Measurements from ENCODE around the gene TNPO3. TPM values are rescaled to one million over a fixed set of nuclear protein-coding genes. Genes with fewer than 3 reads are reported as not detected.

Gene TNPO3
- total RNA-seq, 6 experiments from 2014 or later, result 15.2 to 30.2 (median 22.2) TPM

DNA sequence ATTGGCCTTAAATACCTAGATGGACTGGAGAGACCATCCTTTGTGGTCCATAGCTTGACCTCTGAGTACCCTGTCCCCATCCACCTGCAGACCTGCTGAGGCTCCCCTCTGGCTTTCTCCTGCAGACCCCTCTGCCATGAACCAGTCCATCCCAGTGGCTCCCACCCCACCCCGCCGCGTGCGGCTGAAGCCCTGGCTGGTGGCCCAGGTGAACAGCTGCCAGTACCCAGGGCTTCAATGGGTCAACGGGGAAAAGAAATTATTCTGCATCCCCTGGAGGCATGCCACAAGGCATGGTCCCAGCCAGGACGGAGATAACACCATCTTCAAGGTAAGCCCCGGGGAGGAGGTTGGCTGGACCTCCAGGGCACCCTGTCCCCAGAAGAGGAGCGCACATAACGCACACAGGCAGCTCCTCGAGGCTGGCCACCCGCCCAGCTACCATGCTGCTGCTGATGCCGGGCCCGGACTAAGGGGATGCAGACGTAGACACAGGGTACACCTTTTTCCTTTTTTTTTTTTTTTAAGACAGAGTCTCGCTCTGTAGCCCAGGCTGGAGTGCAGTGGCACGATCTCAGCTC, 112.9 kb downstream of the TNPO3 start:
- no peak for ATAC-seq
- Histone ChIP-seq H3K27ac (no peak overlapping the region), H3K4me1 (peaks cover 0 to 14% (median 0%) of the 10 kb centered on the region in 4 donors), H3K9me3 (no peaks in the 10 kb centered on the region), H3K36me3 (no peaks in the 10 kb centered on the region), H3K27me3 (no peaks in the 10 kb centered on the region), H3K4me3 (no peak overlapping the region)
- TF ChIP-seq, protein P1, sequence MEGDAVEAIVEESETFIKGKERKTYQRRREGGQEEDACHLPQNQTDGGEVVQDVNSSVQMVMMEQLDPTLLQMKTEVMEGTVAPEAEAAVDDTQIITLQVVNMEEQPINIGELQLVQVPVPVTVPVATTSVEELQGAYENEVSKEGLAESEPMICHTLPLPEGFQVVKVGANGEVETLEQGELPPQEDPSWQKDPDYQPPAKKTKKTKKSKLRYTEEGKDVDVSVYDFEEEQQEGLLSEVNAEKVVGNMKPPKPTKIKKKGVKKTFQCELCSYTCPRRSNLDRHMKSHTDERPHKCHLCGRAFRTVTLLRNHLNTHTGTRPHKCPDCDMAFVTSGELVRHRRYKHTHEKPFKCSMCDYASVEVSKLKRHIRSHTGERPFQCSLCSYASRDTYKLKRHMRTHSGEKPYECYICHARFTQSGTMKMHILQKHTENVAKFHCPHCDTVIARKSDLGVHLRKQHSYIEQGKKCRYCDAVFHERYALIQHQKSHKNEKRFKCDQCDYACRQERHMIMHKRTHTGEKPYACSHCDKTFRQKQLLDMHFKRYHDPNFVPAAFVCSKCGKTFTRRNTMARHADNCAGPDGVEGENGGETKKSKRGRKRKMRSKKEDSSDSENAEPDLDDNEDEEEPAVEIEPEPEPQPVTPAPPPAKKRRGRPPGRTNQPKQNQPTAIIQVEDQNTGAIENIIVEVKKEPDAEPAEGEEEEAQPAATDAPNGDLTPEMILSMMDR (IDR thresholded peaks at IDR 0.05), result no peak
- TF ChIP-seq POLR2A (IDR thresholded peaks at IDR 0.05), result no peak
- intact Hi-C loops (cut with DNase I), result no loop called here
- DNase-seq, result no peak
- WGBS (ENCODE audit: insufficient coverage, low coverage, low lambda C conversion rate, missing lambda C conversion rate), result 83% methylated on average over 9 of the region's 16 CpGs

DNA sequence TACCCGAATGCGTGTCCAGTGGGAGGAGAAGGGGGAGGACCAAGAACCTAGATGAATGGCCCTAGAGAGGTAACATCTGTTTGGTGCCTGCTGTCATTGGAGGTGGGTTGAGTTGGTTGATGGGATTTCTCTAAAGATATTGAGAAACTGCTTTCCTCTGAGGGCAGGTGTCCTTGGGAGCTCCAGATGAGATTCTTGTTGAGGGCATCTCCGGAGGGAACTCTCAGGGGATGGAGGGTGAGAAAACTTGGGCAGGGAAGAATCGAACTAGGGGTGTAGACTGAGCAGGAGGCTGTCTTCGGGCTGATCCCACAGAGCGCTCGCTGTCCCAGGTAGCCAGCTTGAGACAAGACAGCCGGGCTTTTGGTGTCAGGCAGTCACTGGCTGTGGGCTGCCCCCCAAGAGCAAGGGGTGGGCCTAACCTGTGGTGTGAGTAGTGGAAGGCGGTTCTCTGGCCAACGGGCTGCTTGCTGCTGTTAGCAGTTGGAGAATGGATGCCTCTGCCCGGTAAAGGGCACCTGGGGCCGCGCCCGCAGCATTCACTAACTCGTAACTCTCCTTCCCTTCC, 113.5 kb downstream of the TNPO3 start:
- Histone ChIP-seq H3K36me3 (no peaks in the 10 kb centered on the region), H3K9me3 (no peaks in the 10 kb centered on the region), H3K4me1 (peaks cover 0 to 16% (median 0%) of the 10 kb centered on the region in 4 donors), H3K27me3 (no peaks in the 10 kb centered on the region), H3K4me3 (no peak overlapping the region), H3K27ac (no peak overlapping the region)
- DNase-seq, result no peak
- TF ChIP-seq POLR2A (IDR thresholded peaks at IDR 0.05), result no peak
- TF ChIP-seq, protein P1 (IDR thresholded peaks at IDR 0.05), result no peak
- intact Hi-C loops (cut with DNase I), result no loop called here
- ATAC-seq, result no peak
- no CpG with 5 or more reads among the region's 15 CpGs for whole genome bisulfite sequencing (ENCODE audit: insufficient coverage, low coverage, low lambda C conversion rate, missing lambda C conversion rate)

DNA sequence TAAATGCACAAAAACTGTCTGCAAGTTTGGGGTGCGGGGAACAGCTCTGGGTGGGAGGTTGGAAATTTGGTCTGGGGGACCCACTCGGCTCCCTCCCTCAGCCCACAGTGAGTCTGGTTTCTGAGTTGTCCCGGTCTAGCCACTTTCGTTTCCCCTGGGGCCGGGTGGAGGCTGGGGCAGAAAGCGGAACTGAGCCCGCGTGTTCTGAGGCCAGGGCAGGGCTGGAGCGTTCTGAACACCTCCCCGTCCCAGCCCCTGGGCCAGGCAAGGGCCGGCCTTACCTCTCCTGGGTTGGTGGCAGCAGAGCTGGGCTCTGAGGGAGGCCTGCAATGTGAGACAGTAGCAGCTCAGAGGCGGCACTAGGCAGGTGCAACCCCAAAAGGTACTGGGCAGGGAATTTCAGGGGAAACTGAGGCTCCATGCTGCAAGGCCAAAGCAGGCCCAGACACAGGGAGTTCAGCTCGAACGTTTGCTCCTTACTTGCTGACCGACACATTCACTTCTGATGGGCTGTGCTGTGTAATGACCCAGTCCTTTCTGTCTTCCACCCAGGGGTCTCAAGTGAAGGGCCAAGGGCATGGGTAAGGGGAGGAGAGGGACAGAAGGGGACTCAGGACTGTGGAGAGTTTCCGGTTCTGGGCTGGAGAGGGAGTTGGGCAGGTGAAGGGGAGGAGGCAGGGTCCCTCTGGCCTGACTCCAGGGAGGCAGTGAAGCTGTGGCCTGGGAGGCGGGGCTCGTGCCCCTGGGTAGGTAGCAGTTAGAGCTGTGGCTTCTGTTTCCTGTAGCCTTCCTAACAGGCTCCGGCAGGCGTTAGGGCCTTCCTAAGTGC, 114.2 kb downstream of the TNPO3 start:
- Histone ChIP-seq H3K36me3 (no peaks in the 10 kb centered on the region), H3K27me3 (no peaks in the 10 kb centered on the region), H3K4me1 (peaks cover 0 to 22% (median 1%) of the 10 kb centered on the region in 4 donors), H3K4me3 (no peak overlapping the region), H3K27ac (peak overlapping the region in 2 of 3 donors; percentile 10 to 24), H3K9me3 (no peaks in the 10 kb centered on the region)
- intact Hi-C loops (cut with DNase I), result no loop called here
- peak; percentile 11 to 41 (median 32) for ATAC-seq
- DNase-seq, result peak in 2 of 3 donors; percentile 69 to 83
- WGBS (ENCODE audit: insufficient coverage, low coverage, low lambda C conversion rate, missing lambda C conversion rate), result 59% methylated on average over 5 of the region's 20 CpGs
- TF ChIP-seq, protein P1 (IDR thresholded peaks at IDR 0.05), result no peak
- TF ChIP-seq POLR2A (IDR thresholded peaks at IDR 0.05), result no peak

DNA sequence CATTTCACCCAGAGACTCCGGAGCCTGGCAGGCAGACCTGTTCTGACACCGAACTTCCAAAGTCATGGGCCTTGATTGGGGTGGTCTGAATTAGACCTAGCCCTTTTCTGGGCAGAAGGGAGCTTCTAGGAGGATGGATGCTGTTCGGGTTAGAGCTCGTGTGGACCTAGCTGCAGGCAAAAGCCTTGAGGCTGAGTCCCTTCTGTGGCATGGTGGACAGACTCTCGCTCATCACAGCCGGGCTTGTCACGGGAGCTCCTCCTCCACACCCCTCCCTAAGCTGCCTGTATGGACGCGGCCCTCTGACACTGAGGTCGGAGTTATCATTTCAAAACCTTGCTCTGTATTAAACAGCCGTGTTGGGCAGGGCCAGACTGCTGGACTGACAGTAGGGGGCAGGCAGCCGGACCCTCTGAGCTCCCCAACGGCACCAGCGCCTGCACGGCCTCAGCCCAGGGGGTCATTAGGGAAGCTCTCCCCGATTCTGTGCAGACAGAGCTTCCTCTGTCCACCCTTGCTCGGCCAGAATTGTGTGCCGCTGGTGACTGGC, 115.0 kb downstream of the TNPO3 start:
- WGBS (ENCODE audit: insufficient coverage, low coverage, low lambda C conversion rate, missing lambda C conversion rate), result 40% methylated on average over 1 of the region's 18 CpGs
- H3K36me3 ChIP-seq, result no peaks in the 10 kb centered on the region
- TF ChIP-seq POLR2A (IDR thresholded peaks at IDR 0.05), result no peak
- TF ChIP-seq, protein P1 (IDR thresholded peaks at IDR 0.05), result no peak
- H3K4me3 ChIP-seq, result no peak overlapping the region
- intact Hi-C loops (cut with DNase I), result no loop called here
- no peaks in the 10 kb centered on the region for H3K9me3 ChIP-seq
- DNase-seq (peak in 1 of 3 donors; percentile 55), ATAC-seq (peak in 1 of 4 donors; percentile 3)
- H3K4me1 ChIP-seq, result peaks cover 0 to 30% (median 5%) of the 10 kb centered on the region in 4 donors
- peak overlapping the region in 2 of 3 donors; percentile 10 to 24 for H3K27ac ChIP-seq
- H3K27me3 ChIP-seq, result no peaks in the 10 kb centered on the region

Data from right lobe of liver (tissue), 6 donors.